Thyroid gland (tissue), 4 donors: ENCODE data around the gene ABAT.

Source experiments
- POLR2A ChIP-seq, 2 donors: fragments of 450-650 bp; IDR thresholded peaks; one replicate each; pipeline ENCODE4 v1.6.1; 2017; ENCODE audit warnings: antibody characterized with exemption in 2 of 2, mild to moderate bottlenecking in 2 of 2, moderate library complexity in 1 of 2
- TF ChIP-seq, protein P1 (sequence below), 6 experiments: fragments of 200-600 bp in 3 of 6; fragments of 450-650 bp in 3 of 6; sonication (generic) in 3 of 6; IDR thresholded peaks; one replicate each; pipeline ENCODE4 v1.5.1; 2016 to 2019; ENCODE audit warnings: antibody characterized with exemption in 6 of 6, mild to moderate bottlenecking in 2 of 6, inconsistent platforms in 1 of 6, moderate library complexity in 1 of 6

DNA sequence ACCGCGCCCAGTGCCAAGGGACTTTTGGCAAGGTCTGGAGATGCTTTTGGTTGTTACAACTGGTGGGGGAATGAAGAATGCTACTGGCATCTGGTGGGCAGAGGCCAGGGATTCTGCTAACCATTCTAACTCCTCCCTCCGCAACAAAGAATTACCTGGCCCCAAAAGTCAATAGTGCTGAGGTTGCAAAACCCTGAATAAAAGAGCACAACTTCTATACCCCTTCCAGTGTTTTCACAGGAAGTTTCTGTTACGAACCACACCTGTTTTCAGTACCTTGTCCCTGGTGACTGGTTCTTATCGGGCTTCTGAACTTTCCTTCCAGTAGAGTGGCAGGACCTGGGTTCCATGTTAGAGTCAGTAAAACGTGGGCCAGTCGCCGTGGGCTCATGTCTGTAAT lies 17.3 kb downstream of the ABAT start:
- TF ChIP-seq, protein P1, sequence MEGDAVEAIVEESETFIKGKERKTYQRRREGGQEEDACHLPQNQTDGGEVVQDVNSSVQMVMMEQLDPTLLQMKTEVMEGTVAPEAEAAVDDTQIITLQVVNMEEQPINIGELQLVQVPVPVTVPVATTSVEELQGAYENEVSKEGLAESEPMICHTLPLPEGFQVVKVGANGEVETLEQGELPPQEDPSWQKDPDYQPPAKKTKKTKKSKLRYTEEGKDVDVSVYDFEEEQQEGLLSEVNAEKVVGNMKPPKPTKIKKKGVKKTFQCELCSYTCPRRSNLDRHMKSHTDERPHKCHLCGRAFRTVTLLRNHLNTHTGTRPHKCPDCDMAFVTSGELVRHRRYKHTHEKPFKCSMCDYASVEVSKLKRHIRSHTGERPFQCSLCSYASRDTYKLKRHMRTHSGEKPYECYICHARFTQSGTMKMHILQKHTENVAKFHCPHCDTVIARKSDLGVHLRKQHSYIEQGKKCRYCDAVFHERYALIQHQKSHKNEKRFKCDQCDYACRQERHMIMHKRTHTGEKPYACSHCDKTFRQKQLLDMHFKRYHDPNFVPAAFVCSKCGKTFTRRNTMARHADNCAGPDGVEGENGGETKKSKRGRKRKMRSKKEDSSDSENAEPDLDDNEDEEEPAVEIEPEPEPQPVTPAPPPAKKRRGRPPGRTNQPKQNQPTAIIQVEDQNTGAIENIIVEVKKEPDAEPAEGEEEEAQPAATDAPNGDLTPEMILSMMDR (IDR thresholded peaks at IDR 0.05) = no peak
- TF ChIP-seq POLR2A (IDR thresholded peaks at IDR 0.05) = no peak
